Measurements from ENCODE around the gene IFT122. TPM values are rescaled to one million over a fixed set of nuclear protein-coding genes. Genes with fewer than 3 reads are reported as not detected.

IFT122 gene
- total RNA-seq, 2 experiments from 2014 or later, result 21.6 to 37.0 TPM

- H3K9me2 ChIP-seq (ENCODE audit: insufficient read depth, low read length), result no peaks in the 10 kb centered on the region
- H2AFZ ChIP-seq (ENCODE audit: low read length), result no peak overlapping the region
- H3K36me3 ChIP-seq (ENCODE audit: insufficient read depth, low read length), result no peaks in the 10 kb centered on the region
- DNase-seq (ENCODE audit: low spot score), result no peak
- POLR2A ChIA-PET, result no interaction called here
- H3K9me3 ChIP-seq (ENCODE audit: low read length), result no peaks in the 10 kb centered on the region
- H4K20me1 ChIP-seq (ENCODE audit: insufficient read depth, low read length), result no peaks in the 10 kb centered on the region
- intact Hi-C loops (cut with micrococcal nuclease; ENCODE audit: unreplicated experiment), result no loop called here
- no TSS peak for BruUV-seq (replicated peaks)
- H3K79me2 ChIP-seq (ENCODE audit: insufficient read depth, low read depth, low read length), result no peaks in the 10 kb centered on the region
- no peak overlapping the region for H3K4me2 ChIP-seq (ENCODE audit: low read length)
- H3K4me3 ChIP-seq (ENCODE audit: low read depth, low read length, poor library complexity, severe bottlenecking), result no peak overlapping the region
- CTCF ChIA-PET (ENCODE audit: unreplicated experiment), result no interaction called here
- TF ChIP-seq EZH2phosphoT487 (IDR thresholded peaks at IDR 0.05; ENCODE audit: borderline replicate concordance, low read depth, low read length) (no peak), CTCF (conservative IDR thresholded peaks at IDR 0.05; ENCODE audit: low read length) (no peak)
- no peak overlapping the region for H3K27ac ChIP-seq (ENCODE audit: low read depth, low read length, poor library complexity, severe bottlenecking)
- H3K4me1 ChIP-seq (ENCODE audit: insufficient read depth, low read length, poor library complexity, severe bottlenecking), result no peaks in the 10 kb centered on the region
Measured at GRCh38 chr3:129547241-129547640, 107.2 kb downstream of the IFT122 start.

GRCh38 chr3:129548104-129548965 lies 108.3 kb downstream of the IFT122 start:
- ChIA-PET CTCF (ENCODE audit: unreplicated experiment) (no interaction called here), POLR2A (no interaction called here)

More at GRCh38 chr3:129548104-129548965, 108.3 kb downstream of the IFT122 start:
- Histone ChIP-seq H3K4me2 (ENCODE audit: low read length) (no peak overlapping the region), H3K4me3 (ENCODE audit: low read depth, low read length, poor library complexity, severe bottlenecking) (no peak overlapping the region), H3K9me3 (ENCODE audit: low read length) (no peaks in the 10 kb centered on the region), H3K36me3 (ENCODE audit: insufficient read depth, low read length) (no peaks in the 10 kb centered on the region), H3K9me2 (ENCODE audit: insufficient read depth, low read length) (no peaks in the 10 kb centered on the region), H4K20me1 (ENCODE audit: insufficient read depth, low read length) (no peaks in the 10 kb centered on the region), H3K4me1 (ENCODE audit: insufficient read depth, low read length, poor library complexity, severe bottlenecking) (peaks cover 2% of the 10 kb centered on the region), H2AFZ (ENCODE audit: low read length) (no peak overlapping the region), H3K79me2 (ENCODE audit: insufficient read depth, low read depth, low read length) (no peaks in the 10 kb centered on the region), H3K27ac (ENCODE audit: low read depth, low read length, poor library complexity, severe bottlenecking) (no peak overlapping the region)
- intact Hi-C loops (cut with micrococcal nuclease; ENCODE audit: unreplicated experiment), result no loop called here
- no peak for TF ChIP-seq EZH2phosphoT487 (IDR thresholded peaks at IDR 0.05; ENCODE audit: borderline replicate concordance, low read depth, low read length)
- TF ChIP-seq CTCF (conservative IDR thresholded peaks at IDR 0.05; ENCODE audit: low read length), result no peak
- no peak for DNase-seq (ENCODE audit: low spot score)
- no TSS peak for BruUV-seq (replicated peaks)
